Loucy (cell line): ENCODE results near the gene PODXL2.

ENCODE experiments used
- CTCF ChIP-seq: fragments of 200-600 bp; sonication (generic); conservative IDR thresholded peaks from 2 replicates; pipeline ENCODE4 v1.5.1; 2014; ENCODE audit warnings: mild to moderate bottlenecking, antibody characterized with exemption, low read length
- EZH2phosphoT487 ChIP-seq: fragments of 200-600 bp; IDR thresholded peaks from 2 replicates; pipeline ENCODE4 v1.6.1; 2018; ENCODE audit warnings: antibody characterized with exemption, mild to moderate bottlenecking, moderate library complexity, borderline replicate concordance

- TF ChIP-seq CTCF (no peak), EZH2phosphoT487 (no peak)
Observed at GRCh38 chr3:127676456-127676855, 47.5 kb downstream of the PODXL2 start.
